K562 (cell line): Measurements from ENCODE around the gene DCAF5. TPM values are rescaled to one million over a fixed set of nuclear protein-coding genes. Genes with fewer than 3 reads are reported as not detected.

ENCODE experiments used
- ATAC-seq: fragments of 200-7000 bp; cut with Tn5 transposase; 3 replicates; pipeline ENCODE4 v1.9.1; 2020; ENCODE audit warnings: moderate library complexity
- BruUV-seq: library from RNA; stranded (reverse); fragments of 400-500 nt; replicated peaks from 2 replicates; lab custom pipeline; 2021; lab: Mats Ljungman, UMichigan
- CTCF ChIA-PET: fragments of 300-600 bp; formaldehyde crosslinking; extraction: SDS; loops from one replicate; lab custom pipeline; 2021; ENCODE audit warnings: low intra/inter-chr PET ratio; lab: Yijun Ruan, JAX
- POLR2A ChIA-PET: fragments of 300-600, 350-650 bp; sonication (Branson Sonifier 250); formaldehyde crosslinking; extraction: SDS; loops from one replicate; lab custom pipeline; 2021; ENCODE audit warnings: antibody characterized with exemption, inconsistent platforms; lab: Yijun Ruan, JAX
- DNase-seq, 4 experiments: peaks; one replicate each; pipeline versions ENCODE4 v3.0.0 to v3.0.0-alpha.2; 2011 to 2018; ENCODE audit warnings: low spot score in 3 of 4, mixed read lengths in 3 of 4; ENCODE audit errors: extremely low read depth in 1 of 4
- FAIRE-seq: peaks from 2 replicates; lab custom pipeline; 2011; peaks lifted over from hg19 to GRCh38; lab: Jason Lieb, UNC
- H2AFZ ChIP-seq: 2 replicates; pipeline ENCODE4 v1.6.0; 2011; ENCODE audit warnings: low read depth, low read length, control low read depth, inconsistent platforms
- H3K27ac ChIP-seq: fragments of 200-600 bp; 3 replicates; pipeline ENCODE4 v1.8.0; 2011; ENCODE audit warnings: low read depth, mild to moderate bottlenecking, control low read depth, inconsistent platforms, low read length, moderate library complexity, mixed read lengths; ENCODE audit errors: extremely low read depth
- H3K27me3 ChIP-seq, 2 experiments: fragments of 300-600 bp in 1 of 2; 2 replicates in 1 of 2; 3 replicates in 1 of 2; pipeline versions ENCODE4 v1.6.0 to v1.8.0; 2011; ENCODE audit warnings: inconsistent platforms in 2 of 2, low read length in 2 of 2, mild to moderate bottlenecking in 1 of 2, mixed read lengths in 1 of 2, moderate library complexity in 1 of 2; ENCODE audit not compliant: control insufficient read depth in 2 of 2, insufficient read depth in 2 of 2
- H3K36me3 ChIP-seq: fragments of 300-600 bp; 3 replicates; pipeline ENCODE4 v1.8.0; 2011; ENCODE audit warnings: mild to moderate bottlenecking, low read length, inconsistent platforms; ENCODE audit not compliant: control insufficient read depth, insufficient read depth
- H3K4me1 ChIP-seq, 2 experiments: fragments of 200-600 bp in 1 of 2; replicated peaks in 1 of 2; 2 replicates in 1 of 2; 3 replicates in 1 of 2; pipeline versions ENCODE4 v1.5.1 to v1.8.0; 2011; ENCODE audit warnings: inconsistent platforms in 2 of 2, low read length in 2 of 2, mild to moderate bottlenecking in 1 of 2, mixed read lengths in 1 of 2, moderate library complexity in 1 of 2; ENCODE audit not compliant: control insufficient read depth in 2 of 2, insufficient read depth in 2 of 2
- H3K4me2 ChIP-seq: 2 replicates; pipeline ENCODE4 v1.6.1; 2011; ENCODE audit warnings: low read length, control low read depth, inconsistent platforms, mixed read lengths; ENCODE audit not compliant: insufficient read depth
- H3K4me3 ChIP-seq: fragments of 200-600 bp; sonication (generic), shearing (Covaris generic); 2 replicates; pipeline ENCODE4 v1.5.1; 2016; ENCODE audit warnings: control low read depth, inconsistent platforms
- H3K79me2 ChIP-seq: fragments of 200-600 bp; 3 replicates; pipeline ENCODE4 v1.8.0; 2011; ENCODE audit warnings: low read length, inconsistent platforms; ENCODE audit not compliant: control insufficient read depth, insufficient read depth
- H3K9ac ChIP-seq, 2 experiments: 2 replicates each; pipeline versions ENCODE4 v1.6.0 to v1.6.1; 2011; ENCODE audit warnings: low read depth in 2 of 2, low read length in 2 of 2, control low read depth in 1 of 2, inconsistent platforms in 1 of 2, mild to moderate bottlenecking in 1 of 2, mixed read lengths in 1 of 2; ENCODE audit not compliant: insufficient read depth in 1 of 2
- H3K9me1 ChIP-seq: one replicate; pipeline ENCODE4 v1.6.0; 2011; ENCODE audit warnings: inconsistent platforms, mild to moderate bottlenecking, low read length, moderate library complexity; ENCODE audit not compliant: control insufficient read depth, insufficient read depth
- H3K9me3 ChIP-seq: replicated peaks from 2 replicates; pipeline ENCODE4 v1.5.1; 2011; ENCODE audit warnings: low read depth, low read length, inconsistent platforms; ENCODE audit not compliant: control insufficient read depth, insufficient read depth
- H4K20me1 ChIP-seq: replicated peaks from 2 replicates; pipeline ENCODE4 v1.6.1; 2011; ENCODE audit warnings: low read length, inconsistent platforms, mixed read lengths; ENCODE audit not compliant: control insufficient read depth, insufficient read depth
- COPS2 ChIP-seq: fragments of 450-650 bp; conservative IDR thresholded peaks from 2 replicates; pipeline ENCODE4 v1.6.1; 2016; ENCODE audit warnings: mild to moderate bottlenecking, moderate library complexity
- CREB1 ChIP-seq, 2 experiments: sonication (generic) in 1 of 2; formaldehyde crosslinking in 1 of 2; IDR thresholded peaks; 2 replicates each; pipeline versions ENCODE4 v1.6.1 to v1.8.0; 2012 to 2022; ENCODE audit warnings: inconsistent platforms in 1 of 2, mild to moderate bottlenecking in 1 of 2, missing genetic modification reagents in 1 of 2, moderate library complexity in 1 of 2
- FOXM1 ChIP-seq, 2 experiments: fragments of 450-650 bp in 1 of 2; sonication (generic) in 1 of 2; formaldehyde crosslinking in 1 of 2; IDR thresholded peaks; 2 replicates each; pipeline versions ENCODE4 v1.6.1 to v1.9.0; 2017 to 2022; ENCODE audit warnings: low read depth in 2 of 2, mild to moderate bottlenecking in 2 of 2, missing genetic modification reagents in 1 of 2, moderate library complexity in 1 of 2
- HBP1 ChIP-seq: fragments of 450-650 bp; formaldehyde crosslinking; IDR thresholded peaks from 2 replicates; pipeline ENCODE4 v1.4.0; 2022; ENCODE audit warnings: missing genetic modification characterization
- HMG20B ChIP-seq: fragments of 250-450 bp; sonication (Bioruptor Pico); IDR thresholded peaks from 2 replicates; pipeline ENCODE4 v1.5.0; 2021; ENCODE audit warnings: mild to moderate bottlenecking
- NCOA2 ChIP-seq, 2 experiments: fragments of 450-650 bp; IDR thresholded peaks; 2 replicates each; pipeline ENCODE4 v1.6.1; 2018; ENCODE audit warnings: mild to moderate bottlenecking in 2 of 2, moderate library complexity in 1 of 2; ENCODE audit not compliant: partially characterized antibody in 2 of 2
- RNF2 ChIP-seq: sonication (generic); IDR thresholded peaks from 2 replicates; pipeline ENCODE4 v1.6.1; 2016
- STAT5B ChIP-seq: fragments of 250-450 bp; sonication (Bioruptor Pico); IDR thresholded peaks from 2 replicates; pipeline ENCODE4 v1.8.0; 2021; ENCODE audit warnings: mild to moderate bottlenecking, inconsistent platforms
- TAF9B ChIP-seq: fragments of 450-650 bp; IDR thresholded peaks from 2 replicates; pipeline ENCODE4 v1.6.1; 2018; ENCODE audit warnings: mild to moderate bottlenecking; ENCODE audit not compliant: partially characterized antibody
- TCFL5 ChIP-seq: fragments of 250-450 bp; sonication (Bioruptor Pico); conservative IDR thresholded peaks from 2 replicates; pipeline ENCODE4 v1.6.1; 2021; ENCODE audit warnings: mild to moderate bottlenecking, moderate library complexity, matching md5 sums
- TRIM24 ChIP-seq, 2 experiments: fragments of 450-650 bp; IDR thresholded peaks; 2 replicates each; pipeline ENCODE4 v1.6.1; 2016
- ZNF134 ChIP-seq: fragments of 250-450 bp; sonication (Bioruptor Pico); conservative IDR thresholded peaks from 2 replicates; pipeline ENCODE4 v1.4.0; 2020
- ZNF583 ChIP-seq: fragments of 250-450 bp; sonication (Bioruptor Pico); IDR thresholded peaks from 2 replicates; pipeline ENCODE4 v1.4.0; 2020
- ZNF717 ChIP-seq: fragments of 250-450 bp; sonication (Bioruptor Pico); IDR thresholded peaks from 2 replicates; pipeline ENCODE4 v1.5.0; 2021
- ZNF77 ChIP-seq: fragments of 250-450 bp; sonication (Bioruptor Pico); IDR thresholded peaks from 2 replicates; pipeline ENCODE4 v1.5.0; 2020
- ZNF785 ChIP-seq: fragments of 250-450 bp; sonication (Bioruptor Pico); IDR thresholded peaks from 2 replicates; pipeline ENCODE4 v1.4.0; 2020; ENCODE audit warnings: mild to moderate bottlenecking
- WGBS: fragments of 100-300 bp; shearing (Covaris generic); methylation state at CpG from one replicate; pipeline ENCODE4 v1.1.6; 2016; ENCODE audit warnings: low coverage, mixed read lengths; ENCODE audit not compliant: insufficient coverage; ENCODE audit errors: missing lambda C conversion rate; 5-methylcytosine and 5-hydroxymethylcytosine counted together
- in situ Hi-C: fragments of 300-500 bp; cut with MboI; formaldehyde crosslinking; loops from 4 replicates; pipeline ENCODE4 v1.15.0; 2018; ENCODE audit warnings: inconsistent platforms, mixed read lengths
- intact Hi-C: fragments of 100-400 bp; cut with micrococcal nuclease; formaldehyde crosslinking; loops from 2 replicates; pipeline ENCODE4 v1.14.2; 2022
- polyA plus RNA-seq, 8 experiments: library from polyadenylated mRNA; depleted of rRNA in 4 of 8; stranded (reverse) in 5 of 8; unstranded in 3 of 8; fragments of >200 nt; fragmentation: Nextera tagmentation in 2 of 8; fragmentation: Illumina TruSeq in 1 of 8; extraction: Ambion mirVana in 2 of 8; extraction: Trizol in 1 of 8; gene quantifications; 2 replicates each; pipeline versions ENCODE4 v1.2.1 to v1.2.3, GENCODE V29; 2011 to 2014; ENCODE audit warnings: inconsistent platforms in 1 of 8, missing spikeins in 1 of 8
- total RNA-seq, 7 experiments: library from RNA; depleted of rRNA in 6 of 7; stranded (reverse); fragments of >200 nt in 6 of 7; fragmentation: Illumina TruSeq in 2 of 7; extraction: Trizol in 2 of 7; gene quantifications; 2 replicates each; pipeline versions ENCODE4 v1.2.1 to v1.2.3, GENCODE V29; 2011 to 2021; ENCODE audit warnings: low replicate concordance in 1 of 7
- TF ChIP-seq, protein P1 (sequence below): fragments of 450-650 bp; formaldehyde crosslinking; IDR thresholded peaks from 2 replicates; pipeline ENCODE4 v1.4.0; 2020; ENCODE audit warnings: mild to moderate bottlenecking, moderate library complexity
- TF ChIP-seq, protein P2 (sequence below), 2 experiments: fragments of 450-650 bp in 1 of 2; IDR thresholded peaks; 2 replicates each; pipeline ENCODE4 v1.6.1; 2011 to 2017; ENCODE audit warnings: low read depth in 2 of 2, antibody characterized with exemption in 1 of 2, borderline replicate concordance in 1 of 2, low read length in 1 of 2, mild to moderate bottlenecking in 1 of 2, mixed read lengths in 1 of 2; ENCODE audit not compliant: control insufficient read depth in 1 of 2

Gene DCAF5
- total and polyA plus RNA-seq, 9 of the 15 experiments (the other 6 are each of a cell fraction or from before 2014, with no cell fraction given) = 5.6 to 24.1 (median 12.7) TPM

DNA sequence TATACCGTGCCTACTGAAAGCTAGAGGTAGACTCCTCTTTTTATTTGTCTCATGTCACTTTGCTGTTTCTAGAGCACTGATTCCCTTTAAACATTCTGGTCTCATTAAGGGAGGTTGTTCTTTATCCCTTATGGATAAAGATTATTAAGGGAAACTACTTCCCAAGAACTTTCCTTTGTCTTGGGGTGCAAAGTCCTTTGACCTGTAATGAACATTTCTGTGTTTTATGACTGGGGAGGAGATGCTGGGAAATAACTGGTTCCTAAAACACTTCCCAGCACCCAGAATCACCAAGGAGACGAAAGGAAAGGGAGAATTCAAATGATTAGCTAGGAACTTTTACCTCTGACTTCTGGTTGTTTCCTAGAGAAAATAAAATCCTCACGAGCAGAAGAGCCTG is 110.6 kb downstream of the DCAF5 start (continued):
- TF ChIP-seq HBP1 (no peak), ZNF717 (CRISPR knock-in tag) (no peak), ZNF134 (CRISPR knock-in tag) (no peak), NCOA2 (IDR thresholded peaks at IDR 0.05; ENCODE audit: partially characterized antibody in 2 of 2) (no peak)
- TF ChIP-seq, protein P1, sequence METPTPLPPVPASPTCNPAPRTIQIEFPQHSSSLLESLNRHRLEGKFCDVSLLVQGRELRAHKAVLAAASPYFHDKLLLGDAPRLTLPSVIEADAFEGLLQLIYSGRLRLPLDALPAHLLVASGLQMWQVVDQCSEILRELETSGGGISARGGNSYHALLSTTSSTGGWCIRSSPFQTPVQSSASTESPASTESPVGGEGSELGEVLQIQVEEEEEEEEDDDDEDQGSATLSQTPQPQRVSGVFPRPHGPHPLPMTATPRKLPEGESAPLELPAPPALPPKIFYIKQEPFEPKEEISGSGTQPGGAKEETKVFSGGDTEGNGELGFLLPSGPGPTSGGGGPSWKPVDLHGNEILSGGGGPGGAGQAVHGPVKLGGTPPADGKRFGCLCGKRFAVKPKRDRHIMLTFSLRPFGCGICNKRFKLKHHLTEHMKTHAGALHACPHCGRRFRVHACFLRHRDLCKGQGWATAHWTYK (CRISPR knock-in tag) = no peak

DNA sequence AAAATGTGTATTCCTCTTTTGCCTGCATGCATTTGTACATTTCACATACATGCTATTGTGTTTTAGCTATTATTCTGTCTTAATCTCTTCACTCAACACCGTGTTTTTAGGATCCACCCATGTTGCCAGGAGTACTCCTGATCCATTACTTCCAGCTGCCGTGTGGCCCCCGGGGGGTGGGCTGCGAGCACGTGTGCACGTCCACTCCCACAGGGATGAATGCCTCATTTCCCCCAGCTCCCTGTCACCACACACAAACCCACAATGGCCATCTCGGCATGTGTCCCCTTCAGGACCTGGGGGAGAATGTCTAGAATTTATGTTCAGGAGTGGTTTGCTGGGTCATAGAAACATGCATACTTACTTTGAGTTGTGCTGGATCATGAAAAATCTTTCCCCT is 111.1 kb downstream of the DCAF5 start:
- in situ Hi-C loops (no loop called here), intact Hi-C loops (no loop called here)
- no peak overlapping the region for H3K4me2 ChIP-seq
- peaks cover 4 to 14% of the 10 kb centered on the region in 2 experiments; a peak in 3 of 5 replicates for H3K4me1 ChIP-seq
- H3K9me1 ChIP-seq = no peaks in the 10 kb centered on the region
- H3K4me3 ChIP-seq = no peak overlapping the region
- no peak overlapping the region; a peak in 1 of 4 replicates for H3K9ac ChIP-seq
- H3K36me3 ChIP-seq = no peaks in the 10 kb centered on the region
- no peak for ATAC-seq
- no peaks in the 10 kb centered on the region for H3K79me2 ChIP-seq
- ChIA-PET POLR2A (interaction anchor here (0.7 to 1.2 kb wide), 2 partner anchors 12 to 55 kb away, joined by 3 read pairs; no protein-coding TSS in a partner anchor), CTCF (no interaction called here)
- TF ChIP-seq TRIM24 (IDR thresholded peaks at IDR 0.05) = no peak
- no peak for TF ChIP-seq HMG20B
- TF ChIP-seq, protein P2, sequence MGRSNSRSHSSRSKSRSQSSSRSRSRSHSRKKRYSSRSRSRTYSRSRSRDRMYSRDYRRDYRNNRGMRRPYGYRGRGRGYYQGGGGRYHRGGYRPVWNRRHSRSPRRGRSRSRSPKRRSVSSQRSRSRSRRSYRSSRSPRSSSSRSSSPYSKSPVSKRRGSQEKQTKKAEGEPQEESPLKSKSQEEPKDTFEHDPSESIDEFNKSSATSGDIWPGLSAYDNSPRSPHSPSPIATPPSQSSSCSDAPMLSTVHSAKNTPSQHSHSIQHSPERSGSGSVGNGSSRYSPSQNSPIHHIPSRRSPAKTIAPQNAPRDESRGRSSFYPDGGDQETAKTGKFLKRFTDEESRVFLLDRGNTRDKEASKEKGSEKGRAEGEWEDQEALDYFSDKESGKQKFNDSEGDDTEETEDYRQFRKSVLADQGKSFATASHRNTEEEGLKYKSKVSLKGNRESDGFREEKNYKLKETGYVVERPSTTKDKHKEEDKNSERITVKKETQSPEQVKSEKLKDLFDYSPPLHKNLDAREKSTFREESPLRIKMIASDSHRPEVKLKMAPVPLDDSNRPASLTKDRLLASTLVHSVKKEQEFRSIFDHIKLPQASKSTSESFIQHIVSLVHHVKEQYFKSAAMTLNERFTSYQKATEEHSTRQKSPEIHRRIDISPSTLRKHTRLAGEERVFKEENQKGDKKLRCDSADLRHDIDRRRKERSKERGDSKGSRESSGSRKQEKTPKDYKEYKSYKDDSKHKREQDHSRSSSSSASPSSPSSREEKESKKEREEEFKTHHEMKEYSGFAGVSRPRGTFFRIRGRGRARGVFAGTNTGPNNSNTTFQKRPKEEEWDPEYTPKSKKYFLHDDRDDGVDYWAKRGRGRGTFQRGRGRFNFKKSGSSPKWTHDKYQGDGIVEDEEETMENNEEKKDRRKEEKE (IDR thresholded peaks at IDR 0.05; ENCODE audit: borderline replicate concordance in 1 of 2, control insufficient read depth in 1 of 2, low read depth in 2 of 2, low read length in 1 of 2) = no peak
- no peak for TF ChIP-seq RNF2
- no peak for TF ChIP-seq TAF9B
- TF ChIP-seq ZNF77 (CRISPR knock-in tag) = no peak
- no peak for TF ChIP-seq FOXM1 (IDR thresholded peaks at IDR 0.05; ENCODE audit: low read depth)
- no peak for TF ChIP-seq FOXM1 (CRISPR knock-in tag; IDR thresholded peaks at IDR 0.05; ENCODE audit: low read depth)
- TF ChIP-seq COPS2 = no peak
- no peak for TF ChIP-seq TCFL5 (CRISPR knock-in tag)
- no peak for TF ChIP-seq ZNF583 (CRISPR knock-in tag)
- TF ChIP-seq STAT5B (CRISPR knock-in tag) = no peak
- no peak for TF ChIP-seq ZNF785 (CRISPR knock-in tag)
- no peak for TF ChIP-seq CREB1 (IDR thresholded peaks at IDR 0.05)
- no peak for TF ChIP-seq CREB1 (CRISPR knock-in tag; IDR thresholded peaks at IDR 0.05)
- DNase-seq = no peak
- no peak overlapping the region for H3K27ac ChIP-seq
- H2AFZ ChIP-seq = no peak overlapping the region
- FAIRE-seq = no peak
- no peaks in the 10 kb centered on the region for H3K9me3 ChIP-seq
- H4K20me1 ChIP-seq = no peaks in the 10 kb centered on the region
- 0% methylated on average over 5 of the region's 7 CpGs for WGBS
- peaks cover 16 to 23% of the 10 kb centered on the region in 2 experiments for H3K27me3 ChIP-seq
- no TSS peak for BruUV-seq
